Ascending aorta (tissue), 2 donors: ENCODE data around the gene MED14. TPM values are rescaled to one million over a fixed set of nuclear protein-coding genes. Genes with fewer than 3 reads are reported as not detected.

Experiments used
- DNase-seq, 2 donors: peaks; one replicate each; pipeline ENCODE4 v3.0.0-alpha.2; 2019; ENCODE audit warnings: low spot score in 2 of 2
- H3K27ac ChIP-seq, 2 donors: fragments of 200-600 bp; sonication (generic); one replicate each; pipeline ENCODE4 v1.5.1; 2016 to 2017; ENCODE audit warnings: mild to moderate bottlenecking in 1 of 2
- H3K27me3 ChIP-seq: fragments of 200-600 bp; sonication (generic); one replicate; pipeline ENCODE4 v1.5.1; 2017
- H3K36me3 ChIP-seq, 2 donors: fragments of 200-600 bp; sonication (generic); one replicate each; pipeline ENCODE4 v1.5.1; 2016
- H3K4me1 ChIP-seq, 2 donors: fragments of 200-600 bp; sonication (generic); one replicate each; pipeline ENCODE4 v1.5.1; 2016 to 2017; ENCODE audit warnings: mild to moderate bottlenecking in 1 of 2
- H3K4me3 ChIP-seq, 2 donors: fragments of 200-600 bp; sonication (generic); one replicate each; pipeline ENCODE4 v1.5.1; 2016 to 2017; ENCODE audit warnings: mild to moderate bottlenecking in 1 of 2
- H3K9me3 ChIP-seq, 2 donors: fragments of 200-600 bp; sonication (generic); one replicate each; pipeline ENCODE4 v1.5.1; 2016
- intact Hi-C: fragments of 100-400 bp; cut with DNase I; formaldehyde crosslinking; loops from one replicate; pipeline ENCODE4 v1.15.1; 2023
- total RNA-seq: library from RNA; depleted of rRNA; stranded (reverse); fragments of >200 nt; gene quantifications from one replicate; pipeline ENCODE4 v1.1.0, GENCODE V29; 2016
- TF ChIP-seq, protein P1 (sequence below), 3 experiments: fragments of 200-600 bp in 2 of 3; fragments of 450-650 bp in 1 of 3; sonication (generic) in 2 of 3; IDR thresholded peaks; one replicate each; pipeline ENCODE4 v1.5.1; 2016 to 2019; ENCODE audit warnings: antibody characterized with exemption in 3 of 3, mild to moderate bottlenecking in 1 of 3, moderate library complexity in 1 of 3

Gene MED14
- total RNA-seq, 1 donor from 2014 or later, result 10.5 TPM

DNA sequence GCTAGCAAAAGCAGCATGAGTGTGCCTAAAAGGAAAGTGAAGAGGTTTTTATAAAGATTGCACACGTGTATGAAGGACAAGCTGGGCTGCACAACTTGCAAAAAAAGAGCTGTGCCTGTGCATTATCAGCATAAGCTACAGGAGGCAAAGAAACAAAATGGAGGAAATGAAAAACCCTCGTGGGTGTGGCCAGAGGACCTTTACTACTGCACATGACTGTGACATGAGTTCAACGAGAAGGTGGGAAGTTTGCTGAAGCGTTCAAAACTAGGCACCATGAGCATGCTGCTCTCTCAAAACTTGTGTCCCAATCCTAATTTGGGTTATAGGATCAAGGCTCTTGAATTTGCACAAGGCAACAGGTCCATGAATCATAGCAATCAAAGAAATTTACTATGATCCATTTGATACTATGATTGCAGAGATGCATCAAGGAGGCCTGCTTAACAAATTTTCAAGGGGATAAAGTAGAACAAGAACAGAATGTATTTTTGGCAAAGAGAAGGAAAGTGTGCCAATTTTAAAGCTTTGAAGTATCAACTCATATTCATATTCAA lies 49.9 kb downstream of the MED14 start:
- TF ChIP-seq, protein P1, sequence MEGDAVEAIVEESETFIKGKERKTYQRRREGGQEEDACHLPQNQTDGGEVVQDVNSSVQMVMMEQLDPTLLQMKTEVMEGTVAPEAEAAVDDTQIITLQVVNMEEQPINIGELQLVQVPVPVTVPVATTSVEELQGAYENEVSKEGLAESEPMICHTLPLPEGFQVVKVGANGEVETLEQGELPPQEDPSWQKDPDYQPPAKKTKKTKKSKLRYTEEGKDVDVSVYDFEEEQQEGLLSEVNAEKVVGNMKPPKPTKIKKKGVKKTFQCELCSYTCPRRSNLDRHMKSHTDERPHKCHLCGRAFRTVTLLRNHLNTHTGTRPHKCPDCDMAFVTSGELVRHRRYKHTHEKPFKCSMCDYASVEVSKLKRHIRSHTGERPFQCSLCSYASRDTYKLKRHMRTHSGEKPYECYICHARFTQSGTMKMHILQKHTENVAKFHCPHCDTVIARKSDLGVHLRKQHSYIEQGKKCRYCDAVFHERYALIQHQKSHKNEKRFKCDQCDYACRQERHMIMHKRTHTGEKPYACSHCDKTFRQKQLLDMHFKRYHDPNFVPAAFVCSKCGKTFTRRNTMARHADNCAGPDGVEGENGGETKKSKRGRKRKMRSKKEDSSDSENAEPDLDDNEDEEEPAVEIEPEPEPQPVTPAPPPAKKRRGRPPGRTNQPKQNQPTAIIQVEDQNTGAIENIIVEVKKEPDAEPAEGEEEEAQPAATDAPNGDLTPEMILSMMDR (IDR thresholded peaks at IDR 0.05), result no peak
- no peak for DNase-seq
- no peaks in the 10 kb centered on the region for H3K9me3 ChIP-seq
- H3K4me3 ChIP-seq, result no peak overlapping the region
- intact Hi-C loops, result no loop called here
- H3K36me3 ChIP-seq, result peaks cover 16 to 18% of the 10 kb centered on the region in 2 donors
- no peaks in the 10 kb centered on the region for H3K27me3 ChIP-seq
- no peak overlapping the region for H3K27ac ChIP-seq
- no peaks in the 10 kb centered on the region for H3K4me1 ChIP-seq

DNA sequence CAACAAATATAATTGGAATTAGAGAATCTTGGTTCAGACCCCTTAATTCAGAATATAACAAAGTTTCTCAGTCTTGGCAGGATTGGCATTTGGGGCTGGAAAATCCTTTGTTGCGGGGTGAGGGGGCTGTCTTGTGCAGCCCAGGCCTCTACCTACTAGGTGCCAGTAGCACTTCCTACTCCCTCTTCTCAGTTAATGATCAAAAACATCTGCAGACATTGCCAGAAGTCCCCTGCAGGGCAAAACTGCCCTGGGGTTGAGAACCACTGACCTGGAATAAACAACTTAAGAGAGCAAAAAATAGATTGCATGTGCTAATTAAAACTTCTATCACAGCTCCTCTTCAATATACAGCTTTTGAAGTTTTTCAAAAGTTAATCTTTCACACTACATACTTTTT lies 51.2 kb downstream of the MED14 start:
- Histone ChIP-seq H3K27me3 (no peaks in the 10 kb centered on the region), H3K27ac (no peak overlapping the region), H3K4me3 (no peak overlapping the region), H3K36me3 (peaks cover 19 to 22% of the 10 kb centered on the region in 2 donors), H3K9me3 (no peaks in the 10 kb centered on the region), H3K4me1 (no peaks in the 10 kb centered on the region)
- TF ChIP-seq, protein P1 (IDR thresholded peaks at IDR 0.05), result no peak
- intact Hi-C loops, result no loop called here
- DNase-seq, result no peak

DNA sequence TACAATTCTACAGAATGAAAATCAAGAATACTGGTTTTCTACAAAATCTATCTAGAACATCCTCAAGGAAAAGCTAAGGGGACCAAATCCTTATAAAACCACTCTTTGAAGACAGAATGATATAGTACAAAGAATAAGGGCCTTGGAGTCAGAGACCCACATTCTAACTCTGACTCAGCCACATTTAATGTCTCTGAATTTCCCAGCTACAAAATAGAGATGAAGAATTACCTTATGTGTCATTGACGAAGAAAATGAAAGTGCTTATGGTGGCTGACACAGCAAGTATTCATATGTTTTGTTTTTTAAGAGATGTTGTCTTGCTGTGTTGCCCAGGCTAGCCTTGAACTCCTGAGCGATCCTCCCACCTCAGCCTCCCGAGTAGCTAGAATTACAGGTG lies 52.1 kb downstream of the MED14 start:
- H3K27me3 ChIP-seq, result no peaks in the 10 kb centered on the region
- intact Hi-C loops, result no loop called here
- H3K27ac ChIP-seq, result no peak overlapping the region
- H3K9me3 ChIP-seq, result no peaks in the 10 kb centered on the region
- TF ChIP-seq, protein P1 (IDR thresholded peaks at IDR 0.05), result no peak
- H3K4me1 ChIP-seq, result no peaks in the 10 kb centered on the region
- no peak for DNase-seq
- H3K4me3 ChIP-seq, result no peak overlapping the region
- peaks cover 18 to 20% of the 10 kb centered on the region in 2 donors for H3K36me3 ChIP-seq

DNA sequence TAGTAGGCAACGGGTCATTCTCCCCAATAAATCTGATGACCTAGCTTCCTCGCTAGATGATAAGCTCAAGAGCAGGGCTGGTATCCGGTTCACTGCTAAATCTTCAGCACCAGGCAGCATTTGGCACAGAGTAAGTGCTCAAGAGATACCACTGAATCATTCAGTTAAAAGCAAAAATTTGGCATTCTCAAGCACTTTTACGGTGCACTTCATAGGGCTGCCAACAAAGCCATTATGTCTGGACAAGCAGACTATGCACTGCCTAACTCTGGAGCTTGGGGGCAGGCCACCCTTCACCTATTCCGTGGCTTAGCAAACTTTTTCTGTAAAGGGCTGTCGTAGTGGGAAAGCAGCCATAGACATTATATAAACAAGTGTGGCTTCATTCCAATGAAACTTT lies 64.2 kb downstream of the MED14 start:
- TF ChIP-seq, protein P1 (IDR thresholded peaks at IDR 0.05), result no peak
- peaks cover 4 to 23% of the 10 kb centered on the region in 2 donors for H3K36me3 ChIP-seq
- no peaks in the 10 kb centered on the region for H3K4me1 ChIP-seq
- no peaks in the 10 kb centered on the region for H3K9me3 ChIP-seq
- H3K4me3 ChIP-seq, result no peak overlapping the region
- H3K27ac ChIP-seq, result no peak overlapping the region
- no peak for DNase-seq
- H3K27me3 ChIP-seq, result no peaks in the 10 kb centered on the region
- intact Hi-C loops, result no loop called here

DNA sequence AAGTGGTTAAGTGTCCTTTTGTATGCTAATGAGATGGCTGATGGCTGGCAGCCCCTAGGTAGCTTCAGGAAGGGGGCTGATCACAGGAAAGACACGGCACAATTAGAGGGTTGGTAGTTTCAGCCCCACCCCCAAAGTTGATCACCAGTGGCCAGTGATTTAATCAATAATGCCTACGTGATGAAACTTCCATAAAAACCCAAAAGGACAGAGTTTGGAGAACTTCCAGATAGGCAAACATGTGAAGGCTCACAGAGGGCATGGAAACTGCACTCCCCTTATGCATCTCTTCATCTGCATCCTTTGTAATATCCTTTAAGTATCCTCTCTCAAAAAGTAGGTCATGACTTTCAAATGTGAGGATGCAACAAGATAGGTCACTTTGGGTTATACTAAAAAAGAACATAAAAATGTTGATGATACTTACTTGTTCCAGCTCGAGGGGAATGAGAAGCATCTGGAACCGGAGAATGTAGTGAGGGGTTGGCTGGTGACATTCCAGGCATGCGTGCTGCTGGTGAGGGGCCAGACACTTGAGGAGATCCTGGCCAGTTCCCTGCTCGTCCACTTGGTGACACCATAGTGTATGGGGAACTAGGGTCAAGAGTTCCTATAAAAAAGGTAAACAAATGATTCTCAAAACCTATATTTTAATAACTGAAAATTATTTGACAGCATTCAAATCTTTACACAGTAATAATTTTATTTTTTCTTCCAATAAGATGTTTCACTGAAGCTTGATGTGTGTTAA lies 71.3 kb downstream of the MED14 start:
- TF ChIP-seq, protein P1 (IDR thresholded peaks at IDR 0.05), result peak in 1 of 3 experiments; percentile 22
- Histone ChIP-seq H3K4me3 (no peak overlapping the region), H3K27me3 (no peaks in the 10 kb centered on the region), H3K4me1 (no peaks in the 10 kb centered on the region), H3K9me3 (no peaks in the 10 kb centered on the region), H3K27ac (no peak overlapping the region), H3K36me3 (peaks cover 6 to 25% of the 10 kb centered on the region in 2 donors)
- no peak for DNase-seq
- intact Hi-C loops, result no loop called here
